ENCODE data around the gene LRBA. TPM values are rescaled to one million over a fixed set of nuclear protein-coding genes. Genes with fewer than 3 reads are reported as not detected.

Gene LRBA
- polyA plus RNA-seq, 1 of the 3 experiments (the other 2 are of a cell fraction): 11.4 TPM

GRCh38 chr4:150725957-150726523 lies 289.0 kb downstream of the LRBA start:
- ChIA-PET POLR2A (no interaction called here), CTCF (no interaction called here)
- H3K9ac ChIP-seq: no peak overlapping the region
- H2AFZ ChIP-seq (ENCODE audit: low read depth): no peak overlapping the region
- H3K4me2 ChIP-seq: no peak overlapping the region
- no peaks in the 10 kb centered on the region; the same call in 1 of the 2 replicates for H3K9me2 ChIP-seq
- no peaks in the 10 kb centered on the region for H3K27me3 ChIP-seq (ENCODE audit: insufficient read depth)
- TF ChIP-seq EP300 (IDR thresholded peaks at IDR 0.05; ENCODE audit: borderline replicate concordance in 1 of 2, low read depth in 1 of 2, low read length in 1 of 2) (no peak), USF1 (IDR thresholded peaks at IDR 0.05; ENCODE audit: borderline replicate concordance, low read depth) (no peak), GATA2 (CRISPR knock-in tag; IDR thresholded peaks at IDR 0.05) (no peak), CHD2 (IDR thresholded peaks at IDR 0.05; ENCODE audit: low read length, partially characterized antibody) (no peak), RXRA (IDR thresholded peaks at IDR 0.05; ENCODE audit: borderline replicate concordance, low read depth) (no peak), POLR2AphosphoS5 (IDR thresholded peaks at IDR 0.05; ENCODE audit: low read depth, low read length) (no peak), ELF1 (IDR thresholded peaks at IDR 0.05) (no peak), YY1 (IDR thresholded peaks at IDR 0.05; ENCODE audit: low read depth) (no peak), RCOR1 (IDR thresholded peaks at IDR 0.05; ENCODE audit: low read length) (no peak), EZH2phosphoT487 (IDR thresholded peaks at IDR 0.05; ENCODE audit: borderline replicate concordance, low read depth) (no peak), MEF2A (IDR thresholded peaks at IDR 0.05; ENCODE audit: borderline replicate concordance, low read depth) (no peak)
- TF ChIP-seq, protein P1, sequence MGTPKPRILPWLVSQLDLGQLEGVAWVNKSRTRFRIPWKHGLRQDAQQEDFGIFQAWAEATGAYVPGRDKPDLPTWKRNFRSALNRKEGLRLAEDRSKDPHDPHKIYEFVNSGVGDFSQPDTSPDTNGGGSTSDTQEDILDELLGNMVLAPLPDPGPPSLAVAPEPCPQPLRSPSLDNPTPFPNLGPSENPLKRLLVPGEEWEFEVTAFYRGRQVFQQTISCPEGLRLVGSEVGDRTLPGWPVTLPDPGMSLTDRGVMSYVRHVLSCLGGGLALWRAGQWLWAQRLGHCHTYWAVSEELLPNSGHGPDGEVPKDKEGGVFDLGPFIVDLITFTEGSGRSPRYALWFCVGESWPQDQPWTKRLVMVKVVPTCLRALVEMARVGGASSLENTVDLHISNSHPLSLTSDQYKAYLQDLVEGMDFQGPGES (IDR thresholded peaks at IDR 0.05; ENCODE audit: low read depth, low read length): no peak
- TF ChIP-seq, protein P2, sequence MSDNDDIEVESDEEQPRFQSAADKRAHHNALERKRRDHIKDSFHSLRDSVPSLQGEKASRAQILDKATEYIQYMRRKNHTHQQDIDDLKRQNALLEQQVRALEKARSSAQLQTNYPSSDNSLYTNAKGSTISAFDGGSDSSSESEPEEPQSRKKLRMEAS (IDR thresholded peaks at IDR 0.05; ENCODE audit: low read depth): no peak
- TF ChIP-seq, protein P3, sequence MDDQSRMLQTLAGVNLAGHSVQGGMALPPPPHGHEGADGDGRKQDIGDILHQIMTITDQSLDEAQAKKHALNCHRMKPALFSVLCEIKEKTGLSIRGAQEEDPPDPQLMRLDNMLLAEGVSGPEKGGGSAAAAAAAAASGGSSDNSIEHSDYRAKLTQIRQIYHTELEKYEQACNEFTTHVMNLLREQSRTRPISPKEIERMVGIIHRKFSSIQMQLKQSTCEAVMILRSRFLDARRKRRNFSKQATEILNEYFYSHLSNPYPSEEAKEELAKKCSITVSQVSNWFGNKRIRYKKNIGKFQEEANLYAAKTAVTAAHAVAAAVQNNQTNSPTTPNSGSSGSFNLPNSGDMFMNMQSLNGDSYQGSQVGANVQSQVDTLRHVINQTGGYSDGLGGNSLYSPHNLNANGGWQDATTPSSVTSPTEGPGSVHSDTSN (IDR thresholded peaks at IDR 0.05): no peak
- H3K27ac ChIP-seq (ENCODE audit: low read depth in 2 of 2, low read length in 1 of 2): no peak overlapping the region
- WGBS (ENCODE audit: low lambda C conversion rate): 73% methylated on average over 4 of the region's 4 CpGs
- no peak overlapping the region for H3K4me3 ChIP-seq (ENCODE audit: low read depth in 2 of 2, low read length in 1 of 2)
- H3F3A ChIP-seq (replicated peaks; ENCODE audit: insufficient read depth): no peaks in the 10 kb centered on the region
- no peaks in the 10 kb centered on the region for H4K20me1 ChIP-seq (ENCODE audit: insufficient read depth)
- H3K4me1 ChIP-seq (ENCODE audit: control insufficient read depth in 1 of 2, insufficient read depth in 2 of 2, low read depth in 1 of 2, low read length in 1 of 2): no peaks in the 10 kb centered on the region; a peak in 1 of 4 replicates
- H3K79me2 ChIP-seq (ENCODE audit: insufficient read depth): no peaks in the 10 kb centered on the region
- H3K36me3 ChIP-seq (replicated peaks in 1 of 2; ENCODE audit: control insufficient read depth in 1 of 2, insufficient read depth in 2 of 2, low read length in 1 of 2): peaks cover 2 to 10% of the 10 kb centered on the region in 2 experiments
- DNase-seq: no peak
- peaks cover 20% of the 10 kb centered on the region; the same call in 1 of the 2 replicates for H3K9me3 ChIP-seq

All from SK-N-SH (cell line).